A673 (cell line): ENCODE measurements around the gene TMEM39A. TPM values are rescaled to one million over a fixed set of nuclear protein-coding genes. Genes with fewer than 3 reads are reported as not detected.

ENCODE experiments used
- BruUV-seq: library from RNA; stranded (reverse); fragments of 400-500 nt; replicated peaks from 2 replicates; lab custom pipeline; 2021; lab: Mats Ljungman, UMichigan
- CTCF ChIA-PET: fragments of 300-600 bp; sonication (Branson Sonifier 250); formaldehyde crosslinking; loops from one replicate; lab custom pipeline; 2022; ENCODE audit warnings: antibody characterized with exemption; lab: Charles Lee
- POLR2A ChIA-PET: fragments of 300-600 bp; sonication (Branson Sonifier 250); formaldehyde crosslinking; loops from one replicate; lab custom pipeline; 2022; ENCODE audit warnings: antibody characterized with exemption; ENCODE audit not compliant: low non-redundant PET; lab: Charles Lee
- DNase-seq: peaks from one replicate; pipeline ENCODE4 v3.0.0-alpha.2; 2015; ENCODE audit warnings: low spot score
- H3K27ac ChIP-seq: fragments of 200-600 bp; sonication (generic); 2 replicates; pipeline ENCODE4 v1.5.1; 2016; ENCODE audit warnings: mixed run types, low read depth, mild to moderate bottlenecking, mixed read lengths, antibody characterized with exemption, low read length; ENCODE audit not compliant: poor library complexity, severe bottlenecking
- H3K27me3 ChIP-seq: fragments of 200-600 bp; sonication (generic); replicated peaks from 2 replicates; pipeline ENCODE4 v1.6.1; 2017; ENCODE audit warnings: mixed run types, low read depth, mild to moderate bottlenecking, mixed read lengths, antibody characterized with exemption, low read length; ENCODE audit not compliant: insufficient read depth, poor library complexity
- H3K36me3 ChIP-seq: fragments of 200-600 bp; sonication (generic); 2 replicates; pipeline ENCODE4 v1.6.1; 2016; ENCODE audit warnings: mixed run types, mild to moderate bottlenecking, mixed read lengths, antibody characterized with exemption, low read length; ENCODE audit not compliant: insufficient read depth, poor library complexity, severe bottlenecking
- H3K4me1 ChIP-seq: fragments of 200-600 bp; sonication (generic); 2 replicates; pipeline ENCODE4 v1.6.1; 2017; ENCODE audit warnings: mixed run types, mild to moderate bottlenecking, mixed read lengths, antibody characterized with exemption, low read length; ENCODE audit not compliant: insufficient read depth, poor library complexity, severe bottlenecking
- H3K4me3 ChIP-seq: fragments of 200-600 bp; sonication (generic); 2 replicates; pipeline ENCODE4 v1.5.1; 2016; ENCODE audit warnings: low read depth, mixed run types, mild to moderate bottlenecking, mixed read lengths, low read length; ENCODE audit not compliant: poor library complexity, severe bottlenecking
- H3K9me3 ChIP-seq: fragments of 200-600 bp; sonication (generic); 2 replicates; pipeline ENCODE4 v1.6.1; 2016; ENCODE audit warnings: mixed run types, low read depth, mild to moderate bottlenecking, mixed read lengths, antibody characterized with exemption, low read length; ENCODE audit not compliant: poor library complexity, severe bottlenecking
- EZH2 ChIP-seq: fragments of 200-600 bp; sonication (generic); IDR thresholded peaks from 2 replicates; pipeline ENCODE4 v1.6.1; 2017; ENCODE audit warnings: borderline replicate concordance, low read depth, mild to moderate bottlenecking, mixed read lengths, antibody characterized with exemption, low read length; ENCODE audit not compliant: poor library complexity, severe bottlenecking
- intact Hi-C: fragments of 100-400 bp; cut with micrococcal nuclease; formaldehyde crosslinking; loops from one replicate; pipeline ENCODE4 v1.10.0; 2022; ENCODE audit not compliant: unreplicated experiment
- total RNA-seq: library from RNA; stranded (reverse); gene quantifications from 2 replicates; pipeline ENCODE4 v1.2.3, GENCODE V29; 2021
- TF ChIP-seq, protein P1 (sequence below): fragments of 300-800, 200-600 bp; sonication (generic); conservative IDR thresholded peaks from 2 replicates; pipeline ENCODE4 v1.5.1; 2017; ENCODE audit warnings: low read depth, mild to moderate bottlenecking, antibody characterized with exemption, low read length, moderate library complexity, mixed read lengths

Gene TMEM39A
- total RNA-seq, 1 experiment from 2014 or later: 37.0 TPM

DNA sequence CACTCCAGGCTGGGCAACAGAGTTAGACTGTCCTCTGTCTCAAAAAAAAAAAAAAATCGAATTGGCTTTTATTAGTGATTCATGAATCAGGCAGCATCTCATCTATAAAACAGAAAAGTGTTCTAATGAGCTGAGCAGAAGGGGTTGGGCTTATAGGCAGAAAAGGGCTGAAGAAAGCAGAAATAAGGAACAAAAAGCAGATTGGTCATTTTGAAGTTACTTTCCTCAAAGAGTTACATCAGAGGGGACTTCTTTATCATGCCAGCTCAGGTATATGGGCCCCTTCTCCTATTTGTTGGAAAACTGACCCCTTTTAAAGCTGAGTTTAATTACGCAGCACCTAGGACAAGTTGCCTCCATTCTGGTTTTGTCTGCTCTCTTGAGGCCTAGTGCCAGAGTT is 4.6 kb upstream of the TMEM39A start:
- H3K4me1 ChIP-seq: peaks cover 7% of the 10 kb centered on the region
- TF ChIP-seq, protein P1, sequence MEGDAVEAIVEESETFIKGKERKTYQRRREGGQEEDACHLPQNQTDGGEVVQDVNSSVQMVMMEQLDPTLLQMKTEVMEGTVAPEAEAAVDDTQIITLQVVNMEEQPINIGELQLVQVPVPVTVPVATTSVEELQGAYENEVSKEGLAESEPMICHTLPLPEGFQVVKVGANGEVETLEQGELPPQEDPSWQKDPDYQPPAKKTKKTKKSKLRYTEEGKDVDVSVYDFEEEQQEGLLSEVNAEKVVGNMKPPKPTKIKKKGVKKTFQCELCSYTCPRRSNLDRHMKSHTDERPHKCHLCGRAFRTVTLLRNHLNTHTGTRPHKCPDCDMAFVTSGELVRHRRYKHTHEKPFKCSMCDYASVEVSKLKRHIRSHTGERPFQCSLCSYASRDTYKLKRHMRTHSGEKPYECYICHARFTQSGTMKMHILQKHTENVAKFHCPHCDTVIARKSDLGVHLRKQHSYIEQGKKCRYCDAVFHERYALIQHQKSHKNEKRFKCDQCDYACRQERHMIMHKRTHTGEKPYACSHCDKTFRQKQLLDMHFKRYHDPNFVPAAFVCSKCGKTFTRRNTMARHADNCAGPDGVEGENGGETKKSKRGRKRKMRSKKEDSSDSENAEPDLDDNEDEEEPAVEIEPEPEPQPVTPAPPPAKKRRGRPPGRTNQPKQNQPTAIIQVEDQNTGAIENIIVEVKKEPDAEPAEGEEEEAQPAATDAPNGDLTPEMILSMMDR: no peak
- TF ChIP-seq EZH2: no peak
- peaks cover 8% of the 10 kb centered on the region for H3K36me3 ChIP-seq
- no TSS peak for BruUV-seq
- H3K9me3 ChIP-seq: no peaks in the 10 kb centered on the region
- no peak overlapping the region for H3K4me3 ChIP-seq
- peak overlapping the region; percentile 78 for H3K27ac ChIP-seq
- intact Hi-C loops: no loop called here
- ChIA-PET CTCF (no interaction called here), POLR2A (interaction anchor here (0.6 kb wide), 1 partner anchor 48 kb away, joined by 3 read pairs; no protein-coding TSS in a partner anchor)
- no peaks in the 10 kb centered on the region for H3K27me3 ChIP-seq
- no peak for DNase-seq

DNA sequence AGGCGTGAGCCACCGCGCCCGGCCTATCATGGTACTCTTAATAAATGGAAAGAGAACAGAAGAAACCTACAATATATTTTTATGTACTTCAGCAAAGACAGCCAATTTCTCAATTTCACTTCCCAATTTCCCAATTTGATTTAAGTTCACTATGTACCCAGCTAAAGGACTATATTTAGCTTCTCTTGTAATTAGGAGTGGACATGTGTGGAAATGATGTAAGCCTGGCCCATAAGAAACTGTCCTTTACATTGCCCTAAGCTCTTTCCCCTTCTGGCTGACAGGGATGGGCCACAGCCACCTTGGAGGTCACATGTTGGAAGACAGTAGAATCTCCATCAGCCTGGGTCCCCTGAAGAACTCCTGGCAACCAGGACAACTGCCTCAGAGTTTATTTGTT is 6.2 kb downstream of the TMEM39A start:
- H3K4me3 ChIP-seq: no peak overlapping the region
- TF ChIP-seq, protein P1: no peak
- no peak for TF ChIP-seq EZH2
- no peaks in the 10 kb centered on the region for H3K9me3 ChIP-seq
- DNase-seq: no peak
- H3K4me1 ChIP-seq: peaks cover 5% of the 10 kb centered on the region
- H3K27ac ChIP-seq: no peak overlapping the region
- peaks cover 91% of the 10 kb centered on the region for H3K36me3 ChIP-seq
- no TSS peak for BruUV-seq
- H3K27me3 ChIP-seq: no peaks in the 10 kb centered on the region
- ChIA-PET POLR2A (no interaction called here), CTCF (no interaction called here)
- intact Hi-C loops: no loop called here

DNA sequence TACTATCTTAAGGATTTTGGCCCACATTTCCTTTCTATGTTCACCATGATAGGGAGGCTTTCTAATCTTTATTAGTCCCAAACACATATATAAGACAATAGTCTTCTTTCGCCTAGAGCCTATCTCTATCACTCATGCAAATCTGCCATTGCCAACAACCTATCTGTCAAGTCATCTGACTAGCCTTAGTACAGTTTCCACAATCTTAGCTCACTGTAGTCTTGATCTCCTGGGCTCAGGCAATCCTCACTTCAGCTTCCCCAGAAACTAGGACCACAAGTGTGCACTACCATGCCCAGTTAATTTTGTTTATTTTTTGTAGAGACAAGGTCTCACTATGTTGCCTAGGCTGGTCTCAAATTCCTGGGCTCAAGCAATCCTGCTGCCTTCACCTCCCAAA is 6.9 kb downstream of the TMEM39A start:
- peaks cover 93% of the 10 kb centered on the region for H3K36me3 ChIP-seq
- BruUV-seq: no TSS peak
- TF ChIP-seq EZH2: no peak
- TF ChIP-seq, protein P1: no peak
- no peak overlapping the region for H3K4me3 ChIP-seq
- no peaks in the 10 kb centered on the region for H3K27me3 ChIP-seq
- no peak overlapping the region for H3K27ac ChIP-seq
- POLR2A ChIA-PET: no interaction called here
- H3K4me1 ChIP-seq: no peaks in the 10 kb centered on the region
- DNase-seq: no peak
- intact Hi-C loops: no loop called here
- CTCF ChIA-PET: no interaction called here
- H3K9me3 ChIP-seq: no peaks in the 10 kb centered on the region
